Endodermal cell (in vitro differentiated cells): Measurements from ENCODE around the gene NEK4. TPM values are rescaled to one million over a fixed set of nuclear protein-coding genes. Genes with fewer than 3 reads are reported as not detected.

Source experiments
- DNase-seq: peaks from one replicate; pipeline ENCODE4 v3.0.0-alpha.2; 2017
- H3K27ac ChIP-seq: 2 replicates; pipeline ENCODE4 v1.5.1; 2013; ENCODE audit warnings: mild to moderate bottlenecking, low read depth, low read length, moderate library complexity
- H3K27me3 ChIP-seq: 2 replicates; pipeline ENCODE4 v1.6.1; 2013; ENCODE audit warnings: mild to moderate bottlenecking, low read length, moderate library complexity; ENCODE audit not compliant: insufficient read depth, control insufficient read depth, poor library complexity, severe bottlenecking
- H3K36me3 ChIP-seq: 2 replicates; pipeline ENCODE4 v1.7.0; 2013; ENCODE audit warnings: mild to moderate bottlenecking, low read length, moderate library complexity; ENCODE audit not compliant: control insufficient read depth, insufficient read depth
- H3K4me1 ChIP-seq: one replicate; pipeline ENCODE4 v1.7.0; 2013; ENCODE audit warnings: low read length; ENCODE audit not compliant: control insufficient read depth, insufficient read depth
- H3K4me3 ChIP-seq: 2 replicates; pipeline ENCODE4 v1.5.1; 2013; ENCODE audit warnings: mild to moderate bottlenecking, low read length, moderate library complexity
- H3K9ac ChIP-seq: 2 replicates; pipeline ENCODE4 v1.6.1; 2013; ENCODE audit warnings: mild to moderate bottlenecking, low read length, moderate library complexity; ENCODE audit not compliant: poor library complexity, severe bottlenecking; ENCODE audit errors: extremely low read depth
- H3K9me3 ChIP-seq: 2 replicates; pipeline ENCODE4 v1.6.1; 2013; ENCODE audit warnings: mild to moderate bottlenecking, low read length, moderate library complexity; ENCODE audit not compliant: control insufficient read depth
- H3K27ac Mint-ChIP-seq: 2 replicates; pipeline ENCODE4 v1.8.0; 2020; ENCODE audit warnings: mixed read lengths
- H3K27me3 Mint-ChIP-seq: 2 replicates; pipeline ENCODE4 v1.8.0; 2021; ENCODE audit warnings: mild to moderate bottlenecking, mixed read lengths; ENCODE audit not compliant: insufficient read depth
- H3K36me3 Mint-ChIP-seq: 2 replicates; pipeline ENCODE4 v1.8.0; 2020; ENCODE audit warnings: low read depth, mixed read lengths
- H3K4me1 Mint-ChIP-seq: 2 replicates; pipeline ENCODE4 v1.8.0; 2020; ENCODE audit warnings: mixed read lengths
- H3K4me3 Mint-ChIP-seq: 2 replicates; pipeline ENCODE4 v1.8.0; 2020; ENCODE audit warnings: mild to moderate bottlenecking, moderate library complexity, mixed read lengths
- H3K9me3 Mint-ChIP-seq: 2 replicates; pipeline ENCODE4 v1.8.0; 2020; ENCODE audit warnings: mild to moderate bottlenecking, mixed read lengths
- WGBS, 2 experiments: methylation state at CpG; one replicate each; pipeline versions ENCODE4 v1.1.5 to v1.1.7; 2013; ENCODE audit warnings: missing lambda C conversion rate in 2 of 2, mixed read lengths in 1 of 2; ENCODE audit not compliant: insufficient coverage in 1 of 2, insufficient read length in 1 of 2; 5-methylcytosine and 5-hydroxymethylcytosine counted together
- long read RNA-seq, 4 experiments: library from polyadenylated mRNA in 2 of 4; library from RNA in 1 of 4; library from capped mRNA in 1 of 4; stranded (forward) in 3 of 4; unstranded in 1 of 4; transcript quantifications; one replicate each; pipeline ENCODE4 v2.0.0, GENCODE V29; 2020 to 2021; ENCODE audit warnings: inconsistent platforms in 1 of 4
- polyA plus RNA-seq, 2 experiments: library from polyadenylated mRNA; stranded (reverse); fragments of 50-300 nt; gene quantifications; one replicate each; pipeline ENCODE4 v1.2.3, GENCODE V29; 2013
- total RNA-seq, 2 donors: library from RNA; stranded (reverse); fragmentation: NEBNext Ultra II Directional in 1 of 2; extraction: Animal tissue kit (Norgen Biotek cat#: 25700) in 1 of 2; gene quantifications; 2 replicates in 1 of 2; 3 replicates in 1 of 2; pipeline ENCODE4 v1.2.1, GENCODE V29; 2021
- TF ChIP-seq, protein P1 (sequence below): fragments of 200-600 bp; sonication (generic); conservative IDR thresholded peaks from 2 replicates; pipeline ENCODE4 v1.5.0; 2021; ENCODE audit warnings: antibody characterized with exemption, mild to moderate bottlenecking

NEK4 gene
- 10 to 100 TPM; 44.2 to 49.5 TPM for total RNA-seq
- 27.0 TPM for polyA plus RNA-seq (2013, experiment 1 of 2)
- polyA plus RNA-seq (2013, experiment 2 of 2) = 24.0 TPM
- long read RNA-seq, experiment 1, full-length matches to known transcripts = 3 of 19 reads
- long read RNA-seq, experiment 1, partial matches to known transcripts = 7 of 19 reads
- long read RNA-seq, experiment 1, other reads (novel, unspliced or antisense) = 9 of 19 reads
- long read RNA-seq, experiment 2, full-length matches to known transcripts = 23 of 67 reads
- long read RNA-seq, experiment 2, partial matches to known transcripts = 9 of 67 reads
- long read RNA-seq, experiment 2, other reads (novel, unspliced or antisense) = 35 of 67 reads
- long read RNA-seq, experiment 3, full-length matches to known transcripts = 57 of 135 reads
- long read RNA-seq, experiment 3, partial matches to known transcripts = 9 of 135 reads
- long read RNA-seq, experiment 3, other reads (novel, unspliced or antisense) = 69 of 135 reads
- long read RNA-seq, experiment 4, partial matches to known transcripts = 25 of 27 reads
- long read RNA-seq, experiment 4, other reads (novel, unspliced or antisense) = 2 of 27 reads

DNA sequence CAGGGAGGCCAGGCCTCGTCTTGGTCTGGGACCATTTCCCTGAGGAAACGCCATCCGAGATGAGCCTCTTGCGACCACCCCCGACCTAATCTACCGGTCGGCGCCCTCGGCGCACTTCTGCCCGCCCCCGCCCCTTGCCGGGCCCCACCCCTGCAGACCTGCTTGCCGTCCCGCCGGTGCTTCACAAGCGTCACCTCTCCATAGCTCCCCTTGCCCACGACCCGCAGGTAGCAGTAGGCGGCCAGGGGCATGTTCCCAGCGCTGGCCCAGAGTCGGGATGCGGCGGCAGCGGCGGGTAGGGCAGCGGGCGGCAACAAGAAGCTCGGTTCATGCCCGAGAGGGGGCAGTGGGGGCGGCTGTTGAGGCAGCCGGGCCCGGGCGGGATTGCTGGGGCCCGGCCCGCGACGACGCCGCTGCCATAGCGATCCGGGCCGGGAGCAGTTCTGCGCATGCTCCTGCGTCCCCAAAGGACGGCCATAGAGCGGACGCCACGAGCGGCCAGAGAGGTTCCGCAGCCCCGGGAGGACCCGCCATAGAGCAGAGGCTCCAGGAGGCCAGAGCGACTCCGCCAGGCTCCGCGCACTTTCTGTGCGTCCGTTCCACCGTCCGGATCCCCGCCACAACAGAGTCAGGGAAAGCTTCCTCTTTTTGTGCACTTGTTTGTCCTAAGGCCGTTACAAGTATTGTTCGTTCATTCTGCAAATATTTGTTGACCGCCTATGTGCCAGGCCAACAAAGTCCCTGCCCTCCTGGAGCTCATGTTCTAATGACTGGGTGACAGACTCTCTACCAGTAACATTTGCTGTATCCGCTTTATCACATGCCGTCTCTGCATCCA lies at the start of gene NEK4:
Gene NEK4 (minus strand): TSS at position 445 of the 838 bp plus-strand sequence. CDS start 194 bp downstream, at position 251.
- H3K4me1 ChIP-seq = no peaks in the 10 kb centered on the region
- no peaks in the 10 kb centered on the region for H3K9me3 ChIP-seq
- Mint-ChIP-seq H3K9me3 (no peaks in the 10 kb centered on the region), H3K4me1 (peaks cover 13% of the 10 kb centered on the region), H3K27me3 (peaks cover 9% of the 10 kb centered on the region), H3K4me3 (peak within 1 kb of the TSS; percentile 84), H3K27ac (peak within 1 kb of the TSS; percentile 99), H3K36me3 (peaks cover 19% of the 10 kb centered on the region)
- TF ChIP-seq, protein P1, sequence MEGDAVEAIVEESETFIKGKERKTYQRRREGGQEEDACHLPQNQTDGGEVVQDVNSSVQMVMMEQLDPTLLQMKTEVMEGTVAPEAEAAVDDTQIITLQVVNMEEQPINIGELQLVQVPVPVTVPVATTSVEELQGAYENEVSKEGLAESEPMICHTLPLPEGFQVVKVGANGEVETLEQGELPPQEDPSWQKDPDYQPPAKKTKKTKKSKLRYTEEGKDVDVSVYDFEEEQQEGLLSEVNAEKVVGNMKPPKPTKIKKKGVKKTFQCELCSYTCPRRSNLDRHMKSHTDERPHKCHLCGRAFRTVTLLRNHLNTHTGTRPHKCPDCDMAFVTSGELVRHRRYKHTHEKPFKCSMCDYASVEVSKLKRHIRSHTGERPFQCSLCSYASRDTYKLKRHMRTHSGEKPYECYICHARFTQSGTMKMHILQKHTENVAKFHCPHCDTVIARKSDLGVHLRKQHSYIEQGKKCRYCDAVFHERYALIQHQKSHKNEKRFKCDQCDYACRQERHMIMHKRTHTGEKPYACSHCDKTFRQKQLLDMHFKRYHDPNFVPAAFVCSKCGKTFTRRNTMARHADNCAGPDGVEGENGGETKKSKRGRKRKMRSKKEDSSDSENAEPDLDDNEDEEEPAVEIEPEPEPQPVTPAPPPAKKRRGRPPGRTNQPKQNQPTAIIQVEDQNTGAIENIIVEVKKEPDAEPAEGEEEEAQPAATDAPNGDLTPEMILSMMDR = peak; percentile 40
- peaks cover 23% of the 10 kb centered on the region for H3K36me3 ChIP-seq
- H3K27ac ChIP-seq = peak within 1 kb of the TSS; percentile 79
- peak within 1 kb of the TSS; percentile 83 for H3K9ac ChIP-seq
- no peaks in the 10 kb centered on the region for H3K27me3 ChIP-seq
- DNase-seq = peak; percentile 97
- 1 to 2% methylated on average over 52 to 67 of the region's 67 CpGs for WGBS, 2 experiments
- peak within 1 kb of the TSS; percentile 91 for H3K4me3 ChIP-seq

DNA sequence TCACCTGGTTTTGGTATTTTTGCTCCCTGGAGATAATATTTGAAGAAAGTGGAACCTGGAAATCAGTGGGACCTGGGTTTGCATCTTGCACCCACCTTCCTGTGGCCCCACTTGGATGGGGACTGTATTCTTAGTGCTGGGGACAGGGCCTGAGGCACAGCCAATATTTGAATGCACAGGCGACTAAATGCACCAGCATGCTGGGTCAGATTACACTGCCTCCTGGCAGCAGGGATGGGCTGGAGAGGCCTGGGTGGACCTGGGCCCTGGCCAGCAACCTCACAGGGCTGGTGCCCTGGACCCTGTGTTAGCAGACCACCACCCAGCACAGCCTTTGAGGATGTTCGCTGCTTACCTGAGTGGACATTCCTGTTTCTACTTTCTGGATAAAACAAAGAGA lies 49.2 kb upstream of the NEK4 start:
- DNase-seq = no peak
- no peaks in the 10 kb centered on the region for H3K9me3 ChIP-seq
- H3K36me3 Mint-ChIP-seq = no peaks in the 10 kb centered on the region
- no peak overlapping the region for H3K27ac ChIP-seq
- no peak overlapping the region for H3K27ac Mint-ChIP-seq
- H3K4me3 ChIP-seq = no peak overlapping the region
- no peak overlapping the region for H3K9ac ChIP-seq
- WGBS, 2 experiments = 75 to 78% methylated on average over 1 to 2 of the region's 2 CpGs
- no peaks in the 10 kb centered on the region for H3K27me3 Mint-ChIP-seq
- TF ChIP-seq, protein P1 = no peak
- no peak overlapping the region for H3K4me3 Mint-ChIP-seq
- H3K4me1 Mint-ChIP-seq = peaks cover 1% of the 10 kb centered on the region
- H3K4me1 ChIP-seq = peaks cover 3% of the 10 kb centered on the region
- H3K9me3 Mint-ChIP-seq = no peaks in the 10 kb centered on the region
- H3K36me3 ChIP-seq = no peaks in the 10 kb centered on the region
- H3K27me3 ChIP-seq = no peaks in the 10 kb centered on the region

GRCh38 chr3:52817860-52818259 lies 47.1 kb upstream of the NEK4 start:
- Mint-ChIP-seq H3K27me3 (no peaks in the 10 kb centered on the region), H3K27ac (no peak overlapping the region), H3K4me3 (no peak overlapping the region), H3K9me3 (no peaks in the 10 kb centered on the region), H3K4me1 (peaks cover 1% of the 10 kb centered on the region), H3K36me3 (no peaks in the 10 kb centered on the region)
- no peak for DNase-seq
- 92 to 100% methylated on average over 1 to 7 of the region's 7 CpGs for whole genome bisulfite sequencing, 2 experiments
- H3K9ac ChIP-seq = no peak overlapping the region
- H3K36me3 ChIP-seq = no peaks in the 10 kb centered on the region
- no peaks in the 10 kb centered on the region for H3K27me3 ChIP-seq
- H3K4me1 ChIP-seq = peaks cover 3% of the 10 kb centered on the region
- H3K9me3 ChIP-seq = no peaks in the 10 kb centered on the region
- TF ChIP-seq, protein P1 = no peak
- no peak overlapping the region for H3K4me3 ChIP-seq
- no peak overlapping the region for H3K27ac ChIP-seq
